ENCODE measurements around the gene TMEM181.
"Not testable (repeated sequence)": the region's sequence is repeated elsewhere in the genome, so short reads cannot be mapped to it uniquely, and the experiment has no call there.

The TMEM181 gene

GRCh38 chr6:158642097-158642601 lies 82.3 kb downstream of the TMEM181 start:
- peak; percentile 92 for DNase-seq

GRCh38 chr6:158643836-158644230 lies 83.9 kb downstream of the TMEM181 start:
- DNase-seq: no peak

- peak; percentile 84 for DNase-seq
Observed at GRCh38 chr6:158644231-158645063, 84.6 kb downstream of the TMEM181 start, which contains the start of gene DYNLT1. Gene DYNLT1, minus strand, starts transcription at chr6:158644743. Its CDS starts 35 bp downstream, at chr6:158644708.

- DNase-seq: no peak
Observed at GRCh38 chr6:158645064-158646022, 85.5 kb downstream of the TMEM181 start.

- DNase-seq: no peak
Observed at GRCh38 chr6:158646023-158646910, 86.4 kb downstream of the TMEM181 start.

GRCh38 chr6:158647501-158647900 lies 87.6 kb downstream of the TMEM181 start:
- no peak for DNase-seq

GRCh38 chr6:158648682-158649131 lies 88.8 kb downstream of the TMEM181 start:
- DNase-seq: peak; percentile 97

- DNase-seq: peak; percentile 57
Observed at GRCh38 chr6:158649289-158650143, 89.6 kb downstream of the TMEM181 start, which contains the start of gene SYTL3. Gene SYTL3, plus strand, starts transcription at chr6:158650054. Its CDS starts 13,215 bp downstream, at chr6:158663269.

GRCh38 chr6:158651981-158652737 lies 92.3 kb downstream of the TMEM181 start:
- DNase-seq: not testable (repeated sequence)

GRCh38 chr6:158653577-158654354 lies 93.9 kb downstream of the TMEM181 start:
- no peak for DNase-seq

GRCh38 chr6:158654498-158654897 lies 94.6 kb downstream of the TMEM181 start:
- DNase-seq: peak; percentile 94

GRCh38 chr6:158654960-158655489 lies 95.1 kb downstream of the TMEM181 start:
- peak; percentile 94 for DNase-seq

- no peak for DNase-seq
Observed at GRCh38 chr6:158655569-158656450, 95.9 kb downstream of the TMEM181 start.

GRCh38 chr6:158656986-158657385 lies 97.1 kb downstream of the TMEM181 start:
- peak; percentile 80 for DNase-seq

GRCh38 chr6:158660333-158660754 lies 100.5 kb downstream of the TMEM181 start:
- DNase-seq: no peak

GRCh38 chr6:158661156-158661685 lies 101.3 kb downstream of the TMEM181 start:
- DNase-seq: no peak

GRCh38 chr6:158662607-158662953 lies 102.7 kb downstream of the TMEM181 start:
- no peak for DNase-seq
